ENCODE measurements around the gene ZNF770.

DNA sequence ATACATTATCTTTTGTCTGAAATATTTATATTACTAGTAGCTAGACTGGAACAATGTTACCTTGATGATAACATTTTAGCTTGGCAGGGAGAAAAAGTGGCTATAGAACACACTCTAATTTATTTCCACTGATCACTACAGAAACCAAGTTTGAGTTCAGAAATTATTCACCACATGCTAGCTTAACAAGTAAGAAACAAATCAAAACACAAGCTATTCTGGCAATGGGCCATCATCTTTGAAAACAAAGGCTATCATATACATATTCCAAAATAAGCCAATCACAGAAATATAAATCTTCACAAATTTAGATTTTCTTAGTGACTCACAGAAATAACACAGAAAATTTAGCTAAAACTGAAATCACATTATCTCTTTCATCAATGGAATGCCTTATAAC lies 35.6 kb downstream of the ZNF770 start:
- TF ChIP-seq YY1 (IDR thresholded peaks at IDR 0.05; ENCODE audit: insufficient read depth, insufficient read length) (no peak), SUZ12 (IDR thresholded peaks at IDR 0.05; ENCODE audit: extremely low read depth, insufficient read depth, insufficient read length) (no peak), ZNF274 (IDR thresholded peaks at IDR 0.05; ENCODE audit: low read depth, low read length) (no peak)

Data from NT2/D1 (cell line).